ENCODE data around the gene ZNF148.

Gene ZNF148

GRCh38 chr3:125309476-125309875 is 65.6 kb downstream of the ZNF148 start:
- ChIA-PET CTCF (interaction anchor here (1.0 to 2.0 kb wide), 3 partner anchors 8 to 23 kb away, joined by 3 to 9 read pairs (median 3); no protein-coding TSS in a partner anchor), POLR2A (no interaction called here)
- TF ChIP-seq CTCF (IDR thresholded peaks at IDR 0.05; ENCODE audit: control extremely low read depth, extremely low read depth, low read depth, missing control alignments) = no peak

GRCh38 chr3:125306620-125307019 is 68.5 kb downstream of the ZNF148 start:
- ChIA-PET CTCF (interaction anchor here (0.8 kb wide), 1 partner anchor 12 kb away, joined by 3 read pairs; no protein-coding TSS in a partner anchor), POLR2A (no interaction called here)
- TF ChIP-seq CTCF (IDR thresholded peaks at IDR 0.05; ENCODE audit: control extremely low read depth, extremely low read depth, low read depth, missing control alignments) = no peak
- no peak for DNase-seq (ENCODE audit: extremely low spot score)

More at GRCh38 chr3:125309476-125309875, 65.6 kb downstream of the ZNF148 start:
- no peak for DNase-seq (ENCODE audit: extremely low spot score)

GRCh38 chr3:125302932-125303331 is 72.2 kb downstream of the ZNF148 start:
- DNase-seq (ENCODE audit: extremely low spot score) = no peak
- no peak for TF ChIP-seq CTCF (IDR thresholded peaks at IDR 0.05; ENCODE audit: control extremely low read depth, extremely low read depth, low read depth, missing control alignments)
- ChIA-PET POLR2A (no interaction called here), CTCF (interaction anchor here (1.3 kb wide), 1 partner anchor 12 kb away, joined by 3 read pairs; no protein-coding TSS in a partner anchor)

- CTCF ChIA-PET = no interaction called here
- POLR2A ChIA-PET = no interaction called here
- no peak for TF ChIP-seq CTCF (IDR thresholded peaks at IDR 0.05; ENCODE audit: control extremely low read depth, extremely low read depth, low read depth, missing control alignments)
- DNase-seq (ENCODE audit: extremely low spot score) = no peak
These were observed 74.7 kb downstream of the ZNF148 start for GRCh38 chr3:125300416-125300815.

- no peak for DNase-seq (ENCODE audit: extremely low spot score)
- no peak for TF ChIP-seq CTCF (IDR thresholded peaks at IDR 0.05; ENCODE audit: control extremely low read depth, extremely low read depth, low read depth, missing control alignments)
- ChIA-PET CTCF (no interaction called here), POLR2A (no interaction called here)
These were observed 80.7 kb downstream of the ZNF148 start for GRCh38 chr3:125294411-125294810.

GRCh38 chr3:125292015-125292414 is 83.1 kb downstream of the ZNF148 start:
- ChIA-PET CTCF (interaction anchor here (0.7 to 1.3 kb wide), 3 partner anchors 10 to 19 kb away, joined by 3 read pairs; no protein-coding TSS in a partner anchor), POLR2A (no interaction called here)
- no peak for DNase-seq (ENCODE audit: extremely low spot score)
- TF ChIP-seq CTCF (IDR thresholded peaks at IDR 0.05; ENCODE audit: control extremely low read depth, extremely low read depth, low read depth, missing control alignments) = no peak
